ENCODE measurements around the gene FAM221A. TPM values are rescaled to one million over a fixed set of nuclear protein-coding genes. Genes with fewer than 3 reads are reported as not detected.
A peak's percentile ranks its signal among the peaks of the same experiment; 100 is the strongest.

The FAM221A gene
- total RNA-seq, 1 experiment from 2014 or later: 15.0 TPM

GRCh38 chr7:23661385-23661784 lies 18.6 kb upstream of the FAM221A start:
- Histone ChIP-seq H3K4me2 (ENCODE audit: insufficient read depth, insufficient read length, low read length) (no peak overlapping the region), H3K14ac (ENCODE audit: insufficient read depth, low read length) (no peak overlapping the region), H3K9ac (ENCODE audit: extremely low read depth, insufficient read length, low read length) (no peak overlapping the region), H3K79me1 (ENCODE audit: insufficient read depth, low read depth, low read length, poor library complexity, severe bottlenecking) (no peaks in the 10 kb centered on the region), H3K23ac (ENCODE audit: insufficient read length, low read depth, low read length) (no peak overlapping the region), H4K8ac (replicated peaks; ENCODE audit: insufficient read length, low read depth, low read length) (no peak overlapping the region), H4K5ac (ENCODE audit: insufficient read length, low read depth, low read length) (no peak overlapping the region), H3K79me2 (ENCODE audit: insufficient read depth, low read length) (no peaks in the 10 kb centered on the region), H2AFZ (ENCODE audit: low read length) (no peak overlapping the region), H4K91ac (ENCODE audit: insufficient read length, low read depth, low read length) (no peak overlapping the region), H3K56ac (ENCODE audit: insufficient read length, low read depth, low read length) (no peak overlapping the region), H3K18ac (ENCODE audit: insufficient read length, low read depth, low read length) (no peak overlapping the region), H2BK5ac (ENCODE audit: insufficient read length, low read length) (no peak overlapping the region), H2AK5ac (ENCODE audit: insufficient read length, low read length) (no peak overlapping the region), H3K4me1 (ENCODE audit: insufficient read depth, low read length) (peaks cover 7% of the 10 kb centered on the region; the same call in 1 of the 2 replicates), H2BK120ac (ENCODE audit: low read depth, low read length, poor library complexity, severe bottlenecking) (no peak overlapping the region), H2BK20ac (ENCODE audit: low read depth, low read length, poor library complexity, severe bottlenecking) (no peak overlapping the region), H3K9me3 (ENCODE audit: control insufficient read depth, low read depth, low read length) (no peaks in the 10 kb centered on the region), H2BK15ac (ENCODE audit: low read depth, low read length) (no peak overlapping the region), H3K27ac (ENCODE audit: insufficient read length, low read depth, low read length) (no peak overlapping the region), H3T11ph (ENCODE audit: low read length) (no peak overlapping the region), H4K20me1 (ENCODE audit: control insufficient read depth, insufficient read depth, insufficient read length) (no peaks in the 10 kb centered on the region), H3K4ac (ENCODE audit: low read depth, low read length) (no peak overlapping the region), H3K23me2 (ENCODE audit: insufficient read length, low read depth, low read length, poor library complexity, severe bottlenecking) (no peaks in the 10 kb centered on the region), H3K27me3 (ENCODE audit: insufficient read depth, low read length) (no peaks in the 10 kb centered on the region), H2BK12ac (ENCODE audit: insufficient read length, low read depth, low read length) (no peak overlapping the region)
- Mint-ChIP-seq H3K36me3 (ENCODE audit: insufficient read depth in 1 of 3, low read depth in 3 of 3) (peaks cover 7 to 13% (median 11%) of the 10 kb centered on the region in 3 experiments; a peak in 6 of 7 replicates), H3K9me3 (peaks cover 12 to 18% of the 10 kb centered on the region in 2 experiments), H3K4me3 (no peak overlapping the region), H3K27ac (peak overlapping the region in 1 of 3 experiments; percentile 52; a peak in 4 of 7 replicates), H3K27me3 (ENCODE audit: low read depth) (no peaks in the 10 kb centered on the region), H3K4me1 (peaks cover 31 to 32% of the 10 kb centered on the region in 2 experiments)
- no CpG with 5 or more reads among the region's 3 CpGs for WGBS (ENCODE audit: extremely low coverage, insufficient read length, low lambda C conversion rate)
- no peak for TF ChIP-seq CTCF (conservative IDR thresholded peaks at IDR 0.05)
- DNase-seq: no peak

Measured in H9 (cell line).